A549 (cell line): Measurements from ENCODE around the gene PTTG1IP.

Experiments used
- CHD2 ChIP-seq: fragments of 150-350 bp; IDR thresholded peaks from 2 replicates; pipeline ENCODE4 v1.6.1; 2014; ENCODE audit warnings: low read length; ENCODE audit not compliant: partially characterized antibody
- CHD4 ChIP-seq: fragments of 200-600 bp; sonication (generic); IDR thresholded peaks from 2 replicates; pipeline ENCODE4 v1.6.1; 2016; ENCODE audit warnings: antibody characterized with exemption, mild to moderate bottlenecking, borderline replicate concordance
- E2F6 ChIP-seq: IDR thresholded peaks from 2 replicates; pipeline ENCODE4 v1.6.1; 2012; ENCODE audit warnings: low read depth, borderline replicate concordance
- ELK1 ChIP-seq: fragments of 150-350 bp; IDR thresholded peaks from 2 replicates; pipeline ENCODE4 v1.6.1; 2014; ENCODE audit warnings: low read depth, mild to moderate bottlenecking, low read length
- EP300 ChIP-seq, 2 experiments: fragments of >200 bp; sonication (Bioruptor Twin); formaldehyde crosslinking; IDR thresholded peaks; 2 replicates in 1 of 2; 3 replicates in 1 of 2; pipeline ENCODE4 v1.6.1; 2016 to 2017
- JUNB ChIP-seq: fragments of >200 bp; sonication (Bioruptor Twin); formaldehyde crosslinking; IDR thresholded peaks from 2 replicates; pipeline ENCODE4 v1.6.1; 2016
- MYC ChIP-seq: IDR thresholded peaks from 2 replicates; pipeline ENCODE4 v1.6.1; 2012; ENCODE audit warnings: mild to moderate bottlenecking, inconsistent platforms, low read length, improper control_type of control experiment, borderline replicate concordance
- POLR2A ChIP-seq: IDR thresholded peaks from 2 replicates; pipeline ENCODE4 v1.6.1; 2012; ENCODE audit warnings: mild to moderate bottlenecking, low read length
- RAD21 ChIP-seq, 2 experiments: fragments of >200 bp in 1 of 2; sonication (Bioruptor Twin) in 1 of 2; formaldehyde crosslinking in 1 of 2; IDR thresholded peaks in 1 of 2; conservative IDR thresholded peaks in 1 of 2; 2 replicates in 1 of 2; 3 replicates in 1 of 2; pipeline ENCODE4 v1.6.1; 2012 to 2018; ENCODE audit warnings: inconsistent platforms in 1 of 2
- REST ChIP-seq: fragments of 200-600 bp; sonication (generic); IDR thresholded peaks from 2 replicates; pipeline ENCODE4 v1.6.1; 2016; ENCODE audit warnings: antibody characterized with exemption, mild to moderate bottlenecking, moderate library complexity
- RFX5 ChIP-seq: fragments of 450-650 bp; IDR thresholded peaks from 2 replicates; pipeline ENCODE4 v1.7.1; 2014; ENCODE audit warnings: antibody characterized with exemption, mild to moderate bottlenecking, moderate library complexity
- TF ChIP-seq, protein P1 (sequence below): fragments of >200 bp; sonication (Bioruptor Twin); formaldehyde crosslinking; IDR thresholded peaks from 3 replicates; pipeline ENCODE4 v1.5.1; 2016

DNA sequence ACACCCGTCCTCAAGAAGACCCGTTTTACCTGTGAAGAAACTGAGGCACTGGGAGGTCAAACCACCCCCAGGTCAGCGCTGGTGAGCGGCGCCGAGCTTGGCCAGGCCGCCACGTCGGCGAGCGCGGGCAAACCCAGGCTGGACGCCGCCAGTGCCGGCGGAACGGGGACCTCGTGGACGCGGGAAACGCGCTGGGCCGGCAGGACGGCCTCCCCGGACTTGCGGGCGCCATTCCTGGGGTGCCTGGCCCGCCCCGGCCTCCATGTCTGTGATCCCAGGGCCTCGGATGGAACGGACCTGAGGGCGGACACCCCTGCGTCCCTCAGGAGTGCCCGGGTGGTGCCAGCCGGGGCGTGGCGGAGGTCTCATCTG, 54.9 kb downstream of the PTTG1IP start:
- no peak for TF ChIP-seq REST
- no peak for TF ChIP-seq MYC
- TF ChIP-seq, protein P1, sequence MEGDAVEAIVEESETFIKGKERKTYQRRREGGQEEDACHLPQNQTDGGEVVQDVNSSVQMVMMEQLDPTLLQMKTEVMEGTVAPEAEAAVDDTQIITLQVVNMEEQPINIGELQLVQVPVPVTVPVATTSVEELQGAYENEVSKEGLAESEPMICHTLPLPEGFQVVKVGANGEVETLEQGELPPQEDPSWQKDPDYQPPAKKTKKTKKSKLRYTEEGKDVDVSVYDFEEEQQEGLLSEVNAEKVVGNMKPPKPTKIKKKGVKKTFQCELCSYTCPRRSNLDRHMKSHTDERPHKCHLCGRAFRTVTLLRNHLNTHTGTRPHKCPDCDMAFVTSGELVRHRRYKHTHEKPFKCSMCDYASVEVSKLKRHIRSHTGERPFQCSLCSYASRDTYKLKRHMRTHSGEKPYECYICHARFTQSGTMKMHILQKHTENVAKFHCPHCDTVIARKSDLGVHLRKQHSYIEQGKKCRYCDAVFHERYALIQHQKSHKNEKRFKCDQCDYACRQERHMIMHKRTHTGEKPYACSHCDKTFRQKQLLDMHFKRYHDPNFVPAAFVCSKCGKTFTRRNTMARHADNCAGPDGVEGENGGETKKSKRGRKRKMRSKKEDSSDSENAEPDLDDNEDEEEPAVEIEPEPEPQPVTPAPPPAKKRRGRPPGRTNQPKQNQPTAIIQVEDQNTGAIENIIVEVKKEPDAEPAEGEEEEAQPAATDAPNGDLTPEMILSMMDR: no peak
- TF ChIP-seq RAD21 (conservative IDR thresholded peaks at IDR 0.05 in 1 of 2, IDR thresholded peaks at IDR 0.05 in 1 of 2): no peak
- no peak for TF ChIP-seq POLR2A
- TF ChIP-seq JUNB: no peak
- no peak for TF ChIP-seq CHD2
- no peak for TF ChIP-seq E2F6
- TF ChIP-seq RFX5: no peak
- TF ChIP-seq CHD4: no peak
- no peak for TF ChIP-seq ELK1
- no peak for TF ChIP-seq EP300 (IDR thresholded peaks at IDR 0.05)
